Measurements from ENCODE around the gene ENPP6.

The ENPP6 gene

DNA sequence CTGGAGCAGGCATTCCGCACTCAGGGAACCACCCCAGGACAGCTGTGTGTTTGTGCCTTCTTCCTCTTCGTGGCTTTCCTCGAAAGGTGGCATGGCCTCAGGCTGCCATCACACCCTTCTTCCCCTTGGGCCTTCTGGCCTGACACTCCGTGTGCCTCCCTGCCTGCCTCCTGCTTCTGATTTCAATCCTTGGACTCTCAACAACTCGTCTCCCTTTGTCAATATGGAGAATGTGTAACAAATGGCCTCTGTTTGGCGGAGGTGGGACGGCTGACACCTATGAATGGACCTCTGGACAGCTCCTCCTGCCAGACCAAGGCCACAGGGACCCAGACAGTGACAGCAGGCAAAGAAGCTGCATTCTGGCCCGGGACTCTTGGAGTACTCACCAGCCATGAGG, 137.0 kb downstream of the ENPP6 start:
- Histone ChIP-seq H3K36me3 (ENCODE audit: control insufficient read depth, insufficient read depth, low read length) (no peaks in the 10 kb centered on the region), H3K4me1 (ENCODE audit: control insufficient read depth, insufficient read depth, low read length) (no peaks in the 10 kb centered on the region), H3K9ac (ENCODE audit: low read length) (no peak overlapping the region), H3K9me3 (ENCODE audit: control insufficient read depth, low read length) (no peaks in the 10 kb centered on the region), H3K4me3 (ENCODE audit: low read length) (no peak overlapping the region), H3K27me3 (ENCODE audit: control insufficient read depth, insufficient read depth, low read length) (no peaks in the 10 kb centered on the region)

DNA sequence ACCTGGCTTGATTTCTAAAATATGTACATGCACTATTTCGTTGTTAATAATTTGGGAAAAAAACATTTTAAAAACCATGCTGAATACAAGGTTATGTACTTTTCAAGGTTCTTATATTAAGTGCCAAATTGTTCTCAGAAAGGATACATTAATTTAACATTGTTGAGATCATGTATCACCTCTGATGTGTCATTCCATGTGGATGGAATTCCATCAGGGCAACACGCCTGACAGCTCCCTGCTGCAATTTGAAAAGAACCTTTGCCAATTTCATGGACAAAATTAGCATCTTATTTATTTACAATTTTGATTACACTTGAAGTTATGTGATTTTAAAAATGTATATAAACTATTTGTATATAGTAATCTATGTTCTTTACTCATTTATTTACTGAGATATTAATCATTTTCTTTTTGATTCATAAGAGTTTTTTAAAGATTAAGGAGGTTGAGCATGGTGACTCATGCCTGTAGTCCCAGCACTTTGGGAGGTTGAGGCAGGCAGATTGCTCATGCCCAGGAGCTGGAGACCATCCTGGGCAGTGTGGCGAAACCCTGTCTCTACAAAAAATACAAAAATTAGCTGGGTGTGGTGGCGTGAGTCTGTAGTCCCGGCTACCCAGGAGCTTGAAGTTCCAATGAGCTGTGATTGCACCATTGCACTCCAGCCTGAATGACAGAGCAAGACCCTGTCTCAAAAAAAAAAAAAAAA, 142.8 kb downstream of the ENPP6 start:
- H3K27me3 ChIP-seq (ENCODE audit: control insufficient read depth, insufficient read depth, low read length) = no peaks in the 10 kb centered on the region

DNA sequence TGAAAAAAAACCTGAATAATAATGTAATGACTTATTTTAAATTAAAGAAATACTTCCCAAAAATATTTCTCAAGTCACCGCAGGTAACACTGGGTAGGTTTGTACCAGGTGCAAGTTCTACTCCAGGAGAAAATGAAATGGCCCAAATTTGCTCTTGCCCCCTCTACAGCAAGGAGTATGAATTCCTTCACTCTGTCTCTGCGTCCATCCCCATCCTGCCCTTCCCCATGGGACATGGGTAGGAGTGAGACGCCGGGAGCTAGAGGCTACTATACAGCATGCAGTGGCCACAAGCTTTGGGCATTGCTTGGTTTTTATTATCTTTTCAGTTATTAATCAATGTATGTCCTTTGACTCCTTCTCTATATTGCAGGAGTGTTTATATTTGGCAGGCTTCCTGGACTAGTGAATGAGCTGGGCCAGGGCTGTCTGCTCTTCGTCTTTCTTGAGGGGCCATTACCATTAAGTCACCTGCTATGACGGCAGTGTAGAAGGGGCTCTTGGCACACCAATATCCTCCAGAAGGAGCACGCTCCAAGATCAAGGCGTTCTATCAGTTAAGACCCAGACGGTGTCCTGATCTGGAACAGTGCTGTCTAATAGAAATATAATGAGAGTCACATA, 149.6 kb downstream of the ENPP6 start:
- no peak overlapping the region for H3K9ac ChIP-seq (ENCODE audit: low read length)
- no peak overlapping the region for H3K4me3 ChIP-seq (ENCODE audit: low read length)
- H3K27me3 ChIP-seq (ENCODE audit: control insufficient read depth, insufficient read depth, low read length) = no peaks in the 10 kb centered on the region
- H3K9me3 ChIP-seq (ENCODE audit: control insufficient read depth, low read length) = no peaks in the 10 kb centered on the region
- peaks cover 18% of the 10 kb centered on the region for H3K4me1 ChIP-seq (ENCODE audit: control insufficient read depth, insufficient read depth, low read length)
- no peaks in the 10 kb centered on the region for H3K36me3 ChIP-seq (ENCODE audit: control insufficient read depth, insufficient read depth, low read length)

More for the DNA sequence above, 142.8 kb downstream of the ENPP6 start:
- Histone ChIP-seq H3K4me1 (ENCODE audit: control insufficient read depth, insufficient read depth, low read length) (no peaks in the 10 kb centered on the region), H3K36me3 (ENCODE audit: control insufficient read depth, insufficient read depth, low read length) (no peaks in the 10 kb centered on the region), H3K9ac (ENCODE audit: low read length) (no peak overlapping the region), H3K4me3 (ENCODE audit: low read length) (no peak overlapping the region), H3K9me3 (ENCODE audit: control insufficient read depth, low read length) (no peaks in the 10 kb centered on the region)

DNA sequence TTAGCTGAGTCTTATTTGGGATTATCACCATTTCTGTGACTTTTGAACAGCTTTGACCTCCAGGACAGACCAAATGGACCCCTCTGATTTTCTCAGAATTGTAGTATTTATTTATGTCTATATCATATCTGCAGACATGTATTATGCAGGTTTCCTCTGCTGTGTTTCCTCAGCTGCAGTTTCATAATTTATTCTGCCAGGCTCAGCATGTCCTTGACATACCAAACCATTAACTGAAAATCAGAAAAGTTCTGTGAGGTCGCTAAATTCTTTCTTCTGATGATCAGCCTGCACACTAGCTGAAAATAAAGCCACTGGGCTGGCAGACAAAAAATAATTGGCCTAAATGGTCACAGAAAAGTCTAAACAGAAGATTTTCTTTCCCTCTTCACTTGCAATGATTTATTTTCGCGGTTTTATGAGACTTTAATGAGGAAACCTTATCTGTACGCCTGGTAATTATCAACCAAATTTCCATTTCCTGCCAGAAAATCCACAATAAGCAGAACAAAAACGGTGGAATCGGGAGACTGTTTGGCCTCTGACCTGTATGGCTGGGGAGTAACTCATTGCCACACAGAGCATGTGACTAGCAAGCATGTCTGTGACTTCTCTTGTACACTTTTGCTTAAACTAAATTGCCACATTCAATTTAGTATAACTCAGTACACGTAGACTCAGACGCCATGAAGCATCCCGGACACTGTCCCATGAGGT, 150.9 kb downstream of the ENPP6 start:
- peaks cover 18% of the 10 kb centered on the region for H3K4me1 ChIP-seq (ENCODE audit: control insufficient read depth, insufficient read depth, low read length)
- H3K4me3 ChIP-seq (ENCODE audit: low read length) = no peak overlapping the region
- no peak overlapping the region for H3K9ac ChIP-seq (ENCODE audit: low read length)
- no peaks in the 10 kb centered on the region for H3K9me3 ChIP-seq (ENCODE audit: control insufficient read depth, low read length)
- H3K36me3 ChIP-seq (ENCODE audit: control insufficient read depth, insufficient read depth, low read length) = no peaks in the 10 kb centered on the region
- no peaks in the 10 kb centered on the region for H3K27me3 ChIP-seq (ENCODE audit: control insufficient read depth, insufficient read depth, low read length)

DNA sequence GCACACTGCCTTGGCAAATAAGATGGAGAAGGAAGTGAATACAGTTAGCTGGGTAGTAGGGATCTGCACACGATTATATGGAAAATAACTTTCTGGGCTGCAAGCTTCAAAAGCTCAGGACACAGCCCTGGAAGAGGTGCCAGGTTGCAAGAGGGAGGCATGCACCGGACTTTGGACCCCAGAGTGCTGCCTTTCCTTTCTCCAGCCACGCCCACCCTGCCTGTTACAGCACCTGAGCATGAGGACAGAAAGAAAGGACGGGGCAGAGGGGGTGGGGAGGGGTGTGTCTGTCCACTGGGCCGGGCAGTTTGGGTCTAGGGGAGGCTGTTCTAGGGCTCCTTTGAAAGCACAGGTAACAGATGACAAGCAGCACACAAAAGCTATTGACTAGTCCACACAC, 152.8 kb downstream of the ENPP6 start:
- H3K9me3 ChIP-seq (ENCODE audit: control insufficient read depth, low read length) = no peaks in the 10 kb centered on the region

DNA sequence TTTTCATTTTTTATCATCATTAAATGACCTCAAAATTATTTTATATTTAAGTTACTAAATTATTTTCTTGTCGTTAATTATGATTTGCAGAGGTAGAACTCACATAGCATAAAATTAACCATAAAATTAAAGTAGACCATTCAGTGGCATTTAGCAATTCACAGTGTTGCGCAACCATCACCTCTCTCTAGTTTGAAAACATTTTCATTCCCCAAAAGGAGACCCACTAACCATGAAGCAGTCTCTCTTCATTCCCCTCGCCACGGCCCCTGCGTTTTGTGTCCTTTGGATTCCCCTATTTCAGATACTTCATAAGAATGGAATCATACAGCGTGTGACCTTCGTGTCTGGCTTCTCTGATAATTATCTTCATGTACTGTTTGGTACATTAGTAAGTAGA, 154.9 kb downstream of the ENPP6 start:
- no peaks in the 10 kb centered on the region for H3K27me3 ChIP-seq (ENCODE audit: control insufficient read depth, insufficient read depth, low read length)
- H3K9me3 ChIP-seq (ENCODE audit: control insufficient read depth, low read length) = no peaks in the 10 kb centered on the region
- no peaks in the 10 kb centered on the region for H3K36me3 ChIP-seq (ENCODE audit: control insufficient read depth, insufficient read depth, low read length)
- peaks cover 18% of the 10 kb centered on the region for H3K4me1 ChIP-seq (ENCODE audit: control insufficient read depth, insufficient read depth, low read length)
- no peak overlapping the region for H3K4me3 ChIP-seq (ENCODE audit: low read length)
- H3K9ac ChIP-seq (ENCODE audit: low read length) = no peak overlapping the region

More for the DNA sequence above, 152.8 kb downstream of the ENPP6 start:
- Histone ChIP-seq H3K36me3 (ENCODE audit: control insufficient read depth, insufficient read depth, low read length) (no peaks in the 10 kb centered on the region), H3K9ac (ENCODE audit: low read length) (no peak overlapping the region), H3K4me3 (ENCODE audit: low read length) (no peak overlapping the region), H3K27me3 (ENCODE audit: control insufficient read depth, insufficient read depth, low read length) (no peaks in the 10 kb centered on the region), H3K4me1 (ENCODE audit: control insufficient read depth, insufficient read depth, low read length) (peaks cover 18% of the 10 kb centered on the region)

DNA sequence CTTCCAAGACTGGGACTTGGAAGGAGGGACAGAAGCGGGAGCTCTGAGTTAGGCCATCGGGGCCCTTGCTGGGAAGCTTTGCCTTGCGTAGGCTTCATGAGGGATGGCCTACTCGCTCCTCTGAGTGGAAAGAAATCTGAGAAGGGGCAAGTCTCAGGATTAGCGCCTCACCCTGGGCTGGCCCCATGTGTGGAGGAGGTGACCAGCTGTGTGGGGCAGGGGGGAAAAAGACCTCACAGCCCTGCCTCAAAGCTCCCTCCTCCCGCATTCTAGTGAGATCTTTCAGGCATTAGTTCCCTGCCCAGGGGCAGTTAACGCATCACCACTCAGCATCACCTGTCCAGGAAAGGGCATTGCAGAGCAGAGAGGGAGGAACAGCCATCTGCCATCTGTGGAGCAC, 156.1 kb downstream of the ENPP6 start:
- Histone ChIP-seq H3K9me3 (ENCODE audit: control insufficient read depth, low read length) (no peaks in the 10 kb centered on the region), H3K27me3 (ENCODE audit: control insufficient read depth, insufficient read depth, low read length) (no peaks in the 10 kb centered on the region), H3K36me3 (ENCODE audit: control insufficient read depth, insufficient read depth, low read length) (no peaks in the 10 kb centered on the region), H3K9ac (ENCODE audit: low read length) (no peak overlapping the region), H3K4me1 (ENCODE audit: control insufficient read depth, insufficient read depth, low read length) (peaks cover 14% of the 10 kb centered on the region), H3K4me3 (ENCODE audit: low read length) (no peak overlapping the region)

DNA sequence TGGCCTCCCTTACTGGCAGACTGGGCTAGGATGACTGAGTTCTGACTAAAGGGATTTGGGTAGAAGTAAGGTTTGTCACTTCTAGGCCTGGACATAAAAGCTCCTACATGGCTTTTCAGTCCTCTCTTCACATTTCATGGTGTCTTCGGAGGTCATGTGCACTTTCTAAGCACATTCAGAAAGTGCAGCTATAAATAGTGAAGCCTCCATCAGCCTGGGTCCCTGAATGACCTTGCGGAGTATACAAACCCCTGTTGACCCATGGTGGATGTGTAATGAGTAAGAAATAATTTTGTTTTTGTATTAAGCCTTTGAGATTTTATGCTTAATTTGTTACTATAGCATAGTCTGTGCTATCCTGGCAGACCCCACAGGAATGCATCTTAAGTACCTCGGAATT, 158.6 kb downstream of the ENPP6 start:
- H3K4me1 ChIP-seq (ENCODE audit: control insufficient read depth, insufficient read depth, low read length) = peaks cover under 1% of the 10 kb centered on the region
- no peaks in the 10 kb centered on the region for H3K36me3 ChIP-seq (ENCODE audit: control insufficient read depth, insufficient read depth, low read length)

DNA sequence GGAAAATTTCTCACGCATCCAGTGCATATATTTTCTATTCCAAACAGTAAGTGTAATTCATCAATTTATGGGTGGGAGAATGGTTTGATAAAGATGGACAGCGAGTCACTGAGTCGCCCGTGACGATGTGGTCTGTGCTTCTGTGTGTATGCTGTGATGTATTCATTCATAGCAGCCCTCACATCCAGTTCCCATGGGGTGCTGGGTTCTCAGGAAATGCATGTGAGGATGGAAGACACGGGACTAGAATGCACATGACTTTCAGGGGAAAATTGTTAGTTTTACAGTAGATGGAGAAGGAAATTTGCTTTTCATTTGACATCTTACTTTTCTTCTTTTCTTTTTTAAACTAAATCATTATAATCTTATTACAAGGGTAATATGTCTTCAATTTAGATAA, 159.6 kb downstream of the ENPP6 start:
- no peaks in the 10 kb centered on the region for H3K27me3 ChIP-seq (ENCODE audit: control insufficient read depth, insufficient read depth, low read length)
- no peaks in the 10 kb centered on the region for H3K9me3 ChIP-seq (ENCODE audit: control insufficient read depth, low read length)
- no peaks in the 10 kb centered on the region for H3K36me3 ChIP-seq (ENCODE audit: control insufficient read depth, insufficient read depth, low read length)
- no peak overlapping the region for H3K9ac ChIP-seq (ENCODE audit: low read length)
- H3K4me1 ChIP-seq (ENCODE audit: control insufficient read depth, insufficient read depth, low read length) = no peaks in the 10 kb centered on the region
- no peak overlapping the region for H3K4me3 ChIP-seq (ENCODE audit: low read length)

More for the DNA sequence above, 158.6 kb downstream of the ENPP6 start:
- no peak overlapping the region for H3K9ac ChIP-seq (ENCODE audit: low read length)
- H3K27me3 ChIP-seq (ENCODE audit: control insufficient read depth, insufficient read depth, low read length) = no peaks in the 10 kb centered on the region
- H3K9me3 ChIP-seq (ENCODE audit: control insufficient read depth, low read length) = no peaks in the 10 kb centered on the region
- H3K4me3 ChIP-seq (ENCODE audit: low read length) = no peak overlapping the region

DNA sequence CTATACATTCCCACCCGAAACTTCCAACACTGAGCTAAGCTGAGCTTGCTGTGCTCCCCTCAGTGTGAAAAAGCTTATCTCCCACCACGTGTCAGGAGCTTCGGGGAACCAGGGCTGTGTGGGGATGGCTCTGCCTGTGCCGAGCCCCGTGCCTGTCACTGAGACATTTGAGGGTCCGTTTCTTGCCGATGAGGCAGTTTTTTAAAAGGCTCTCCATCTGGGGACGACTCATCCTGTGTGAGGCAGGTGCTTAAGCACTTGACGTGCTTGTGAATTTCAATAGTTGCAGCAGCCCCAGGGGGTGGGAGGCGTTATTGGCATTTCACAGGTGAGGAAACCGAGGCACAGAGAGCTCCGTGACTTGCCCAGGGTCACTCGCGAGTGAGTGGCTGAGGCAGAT, 160.8 kb downstream of the ENPP6 start:
- Histone ChIP-seq H3K27me3 (ENCODE audit: control insufficient read depth, insufficient read depth, low read length) (no peaks in the 10 kb centered on the region), H3K9me3 (ENCODE audit: control insufficient read depth, low read length) (no peaks in the 10 kb centered on the region), H3K4me3 (ENCODE audit: low read length) (no peak overlapping the region), H3K4me1 (ENCODE audit: control insufficient read depth, insufficient read depth, low read length) (no peaks in the 10 kb centered on the region), H3K36me3 (ENCODE audit: control insufficient read depth, insufficient read depth, low read length) (no peaks in the 10 kb centered on the region), H3K9ac (ENCODE audit: low read length) (no peak overlapping the region)

DNA sequence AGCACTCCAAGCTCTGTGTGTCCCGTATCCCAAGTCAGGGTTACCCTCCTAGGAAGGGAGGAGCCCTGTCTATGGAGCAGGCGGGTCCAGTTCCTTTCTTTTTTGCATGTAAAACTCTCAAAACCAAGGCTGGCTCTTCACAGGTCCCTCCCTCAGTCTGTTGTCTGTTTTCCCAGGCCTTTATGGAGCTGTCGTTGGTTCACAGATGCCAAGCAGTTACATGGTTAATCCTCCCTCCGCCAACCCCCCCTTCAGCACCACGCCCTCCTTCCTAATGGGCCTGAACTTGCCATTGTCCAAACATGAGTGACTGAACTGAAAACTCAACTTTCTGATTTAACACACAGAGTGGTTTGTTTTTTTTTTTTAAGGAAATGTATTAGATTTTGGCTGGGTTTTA, 164.2 kb downstream of the ENPP6 start:
- Histone ChIP-seq H3K36me3 (ENCODE audit: control insufficient read depth, insufficient read depth, low read length) (no peaks in the 10 kb centered on the region), H3K4me1 (ENCODE audit: control insufficient read depth, insufficient read depth, low read length) (no peaks in the 10 kb centered on the region), H3K27me3 (ENCODE audit: control insufficient read depth, insufficient read depth, low read length) (no peaks in the 10 kb centered on the region), H3K4me3 (ENCODE audit: low read length) (no peak overlapping the region), H3K9ac (ENCODE audit: low read length) (no peak overlapping the region), H3K9me3 (ENCODE audit: control insufficient read depth, low read length) (no peaks in the 10 kb centered on the region)

DNA sequence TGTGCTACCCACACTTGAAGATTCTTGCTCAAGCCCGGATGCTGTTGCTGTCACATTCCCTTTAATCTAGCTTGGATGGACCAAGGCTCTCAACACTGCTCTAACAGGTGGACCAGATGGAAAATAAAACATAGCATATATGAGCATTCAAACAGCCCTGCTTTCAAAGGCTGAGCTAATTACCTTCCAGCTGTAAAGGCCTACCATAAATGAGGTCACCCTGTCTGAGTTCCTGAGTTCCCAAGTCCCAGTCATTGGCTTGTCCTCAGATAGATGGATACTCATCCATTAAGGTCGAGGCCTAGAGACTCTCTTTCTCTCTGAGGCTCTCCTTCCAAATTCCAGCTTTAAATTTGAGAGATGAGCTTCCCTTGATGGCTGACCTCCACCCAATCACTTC, 165.1 kb downstream of the ENPP6 start:
- Histone ChIP-seq H3K4me3 (ENCODE audit: low read length) (no peak overlapping the region), H3K36me3 (ENCODE audit: control insufficient read depth, insufficient read depth, low read length) (no peaks in the 10 kb centered on the region), H3K9me3 (ENCODE audit: control insufficient read depth, low read length) (no peaks in the 10 kb centered on the region), H3K27me3 (ENCODE audit: control insufficient read depth, insufficient read depth, low read length) (no peaks in the 10 kb centered on the region), H3K9ac (ENCODE audit: low read length) (no peak overlapping the region), H3K4me1 (ENCODE audit: control insufficient read depth, insufficient read depth, low read length) (no peaks in the 10 kb centered on the region)

Data from mucosa of stomach (tissue), 1 donor.